GM18499 (cell line): ENCODE data around the gene PCSK4.

Source experiments
- ATAC-seq: cut with Tn5 transposase; IDR thresholded peaks from one replicate; pipeline ENCODE4 v1.9.1; 2021; ENCODE audit warnings: moderate number of reproducible peaks; ENCODE audit not compliant: insufficient read depth, unreplicated experiment

PCSK4 gene

GRCh38 chr19:1472231-1473084, 17.7 kb downstream of the PCSK4 start:
- no peak for ATAC-seq

GRCh38 chr19:1471515-1472160, 18.5 kb downstream of the PCSK4 start:
- ATAC-seq: no peak

GRCh38 chr19:1471010-1471514, 19.1 kb downstream of the PCSK4 start:
- ATAC-seq: no peak

- no peak for ATAC-seq
Measured at GRCh38 chr19:1470305-1471009, 19.7 kb downstream of the PCSK4 start.

- ATAC-seq: no peak
Measured at GRCh38 chr19:1470055-1470304, 20.2 kb downstream of the PCSK4 start.

- ATAC-seq: no peak
Measured at GRCh38 chr19:1469255-1470054, 20.7 kb downstream of the PCSK4 start.

GRCh38 chr19:1468821-1469254, 21.3 kb downstream of the PCSK4 start:
- ATAC-seq: no peak

- no peak for ATAC-seq
Measured at GRCh38 chr19:1468274-1468820, 21.8 kb downstream of the PCSK4 start.

- ATAC-seq: no peak
Measured at GRCh38 chr19:1467490-1468273, 22.5 kb downstream of the PCSK4 start.

- no peak for ATAC-seq
Measured at GRCh38 chr19:1467215-1467489, 23.0 kb downstream of the PCSK4 start.

- ATAC-seq: no peak
Measured at GRCh38 chr19:1466461-1467214, 23.5 kb downstream of the PCSK4 start.

- ATAC-seq: no peak
Measured at GRCh38 chr19:1466018-1466460, 24.1 kb downstream of the PCSK4 start.

- ATAC-seq: no peak
Measured at GRCh38 chr19:1465191-1466016, 24.7 kb downstream of the PCSK4 start.

GRCh38 chr19:1461862-1462261, 28.3 kb downstream of the PCSK4 start:
- ATAC-seq: no peak

- no peak for ATAC-seq
Measured at GRCh38 chr19:1460033-1460995, 29.8 kb downstream of the PCSK4 start.

GRCh38 chr19:1459479-1459878, 30.7 kb downstream of the PCSK4 start:
- ATAC-seq: no peak

- ATAC-seq: no peak
Measured at GRCh38 chr19:1457892-1458291, 32.3 kb downstream of the PCSK4 start.
